GM23248 (cell line): Measurements from ENCODE around the gene CCDC92. TPM values are rescaled to one million over a fixed set of nuclear protein-coding genes. Genes with fewer than 3 reads are reported as not detected.
"Not testable (repeated sequence)": the region's sequence is repeated elsewhere in the genome, so short reads cannot be mapped to it uniquely, and the experiment has no call there.

Experiments
- DNase-seq: peaks from one replicate; pipeline ENCODE4 v3.0.0-alpha.2; 2015
- H2AFZ ChIP-seq: fragments of 200-600 bp; sonication (generic); 2 replicates; pipeline ENCODE4 v1.6.1; 2016; ENCODE audit warnings: antibody characterized with exemption
- H3F3A ChIP-seq: fragments of 200-600 bp; sonication (generic); 2 replicates; pipeline ENCODE4 v1.6.1; 2016; ENCODE audit warnings: mild to moderate bottlenecking, antibody characterized with exemption, mixed run types; ENCODE audit not compliant: insufficient read depth
- H3K27ac ChIP-seq: fragments of 200-600 bp; sonication (generic); 2 replicates; pipeline ENCODE4 v1.5.1; 2016; ENCODE audit warnings: mild to moderate bottlenecking
- H3K27me3 ChIP-seq: fragments of 200-600 bp; sonication (generic); replicated peaks from 2 replicates; pipeline ENCODE4 v1.6.1; 2016; ENCODE audit warnings: mild to moderate bottlenecking; ENCODE audit not compliant: insufficient read depth
- H3K36me3 ChIP-seq: fragments of 200-600 bp; sonication (generic); 2 replicates; pipeline ENCODE4 v1.6.1; 2016; ENCODE audit warnings: low read depth, mild to moderate bottlenecking
- H3K4me1 ChIP-seq: fragments of 200-600 bp; sonication (generic); 2 replicates; pipeline ENCODE4 v1.6.1; 2016; ENCODE audit warnings: mild to moderate bottlenecking; ENCODE audit not compliant: insufficient read depth
- H3K4me2 ChIP-seq: fragments of 200-600 bp; sonication (generic); one replicate; pipeline ENCODE4 v1.6.1; 2016; ENCODE audit warnings: mild to moderate bottlenecking; ENCODE audit not compliant: unreplicated experiment
- H3K4me3 ChIP-seq: fragments of 200-600 bp; sonication (generic); 2 replicates; pipeline ENCODE4 v1.5.1; 2016; ENCODE audit warnings: mild to moderate bottlenecking
- H3K79me2 ChIP-seq: fragments of 200-600 bp; sonication (generic); 2 replicates; pipeline ENCODE4 v1.6.1; 2016; ENCODE audit warnings: mild to moderate bottlenecking; ENCODE audit not compliant: insufficient read depth
- H3K9ac ChIP-seq: fragments of 200-600 bp; sonication (generic); 2 replicates; pipeline ENCODE4 v1.6.1; 2016; ENCODE audit warnings: mild to moderate bottlenecking
- H3K9me2 ChIP-seq: fragments of 200-600 bp; sonication (generic); 2 replicates; pipeline ENCODE4 v1.6.1; 2016; ENCODE audit warnings: mixed run types, mild to moderate bottlenecking, moderate library complexity; ENCODE audit not compliant: insufficient read depth
- H3K9me3 ChIP-seq: fragments of 200-600 bp; sonication (generic); one replicate; pipeline ENCODE4 v1.6.1; 2017; ENCODE audit warnings: low read depth
- H4K20me1 ChIP-seq: fragments of 200-600 bp; sonication (generic); 2 replicates; pipeline ENCODE4 v1.6.0; 2016; ENCODE audit not compliant: insufficient read depth
- EZH2 ChIP-seq: fragments of 200-600 bp; sonication (generic); IDR thresholded peaks from 2 replicates; pipeline ENCODE4 v1.6.1; 2018; ENCODE audit warnings: antibody characterized with exemption, mild to moderate bottlenecking; ENCODE audit not compliant: insufficient read depth, poor library complexity, severe bottlenecking
- EZH2phosphoT487 ChIP-seq: fragments of 200-600 bp; sonication (generic); IDR thresholded peaks from 2 replicates; pipeline ENCODE4 v1.6.1; 2018; ENCODE audit warnings: antibody characterized with exemption, moderate library complexity, mild to moderate bottlenecking, low read depth; ENCODE audit not compliant: insufficient read depth
- WGBS, 2 experiments: methylation state at CpG; one replicate each; pipeline ENCODE4 v1.1.6; 2015 to 2017; ENCODE audit warnings: low lambda C conversion rate in 2 of 2, low coverage in 1 of 2; ENCODE audit errors: missing lambda C conversion rate in 2 of 2; 5-methylcytosine and 5-hydroxymethylcytosine counted together
- in situ Hi-C: fragments of 300-500 bp; cut with MboI; formaldehyde crosslinking; loops from 2 replicates; pipeline ENCODE4 v1.15.0; 2020
- polyA plus RNA-seq: library from polyadenylated mRNA; unstranded; fragments of >200 nt; fragmentation: Nextera tagmentation; extraction: Ambion mirVana; gene quantifications from 2 replicates; pipeline ENCODE4 v1.2.1, GENCODE V29; 2016
- total RNA-seq: library from RNA; depleted of rRNA; stranded (reverse); fragments of >200 nt; shearing (Covaris generic); gene quantifications from 2 replicates; pipeline ENCODE4 v1.2.3, GENCODE V29; 2014

CCDC92 gene
- total and polyA plus RNA-seq, 2 experiments from 2014 or later = 20.3 to 49.5 TPM

DNA sequence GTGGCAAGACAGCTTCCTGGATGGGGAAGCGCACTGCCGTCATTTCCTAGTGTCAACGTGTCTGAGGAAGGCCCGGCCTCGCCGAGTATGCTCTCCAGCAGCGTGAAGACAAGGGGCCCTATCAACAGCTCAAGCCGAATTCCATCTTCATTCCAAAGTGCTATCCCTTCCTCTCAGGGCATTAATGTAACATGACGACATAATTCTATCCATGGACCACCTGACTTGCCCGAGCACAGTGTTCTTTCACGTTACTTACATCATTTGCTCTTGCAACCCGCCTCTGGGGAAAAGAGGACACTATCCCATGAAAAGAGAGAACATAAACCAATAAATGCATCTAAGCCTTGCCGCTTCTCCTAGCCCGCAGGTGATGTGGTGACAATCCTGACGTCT, 22.9 kb downstream of the CCDC92 start:
- 91 to 94% methylated on average over 15 of the region's 15 CpGs for WGBS, 2 experiments
- H3K9me3 ChIP-seq = no peaks in the 10 kb centered on the region

DNA sequence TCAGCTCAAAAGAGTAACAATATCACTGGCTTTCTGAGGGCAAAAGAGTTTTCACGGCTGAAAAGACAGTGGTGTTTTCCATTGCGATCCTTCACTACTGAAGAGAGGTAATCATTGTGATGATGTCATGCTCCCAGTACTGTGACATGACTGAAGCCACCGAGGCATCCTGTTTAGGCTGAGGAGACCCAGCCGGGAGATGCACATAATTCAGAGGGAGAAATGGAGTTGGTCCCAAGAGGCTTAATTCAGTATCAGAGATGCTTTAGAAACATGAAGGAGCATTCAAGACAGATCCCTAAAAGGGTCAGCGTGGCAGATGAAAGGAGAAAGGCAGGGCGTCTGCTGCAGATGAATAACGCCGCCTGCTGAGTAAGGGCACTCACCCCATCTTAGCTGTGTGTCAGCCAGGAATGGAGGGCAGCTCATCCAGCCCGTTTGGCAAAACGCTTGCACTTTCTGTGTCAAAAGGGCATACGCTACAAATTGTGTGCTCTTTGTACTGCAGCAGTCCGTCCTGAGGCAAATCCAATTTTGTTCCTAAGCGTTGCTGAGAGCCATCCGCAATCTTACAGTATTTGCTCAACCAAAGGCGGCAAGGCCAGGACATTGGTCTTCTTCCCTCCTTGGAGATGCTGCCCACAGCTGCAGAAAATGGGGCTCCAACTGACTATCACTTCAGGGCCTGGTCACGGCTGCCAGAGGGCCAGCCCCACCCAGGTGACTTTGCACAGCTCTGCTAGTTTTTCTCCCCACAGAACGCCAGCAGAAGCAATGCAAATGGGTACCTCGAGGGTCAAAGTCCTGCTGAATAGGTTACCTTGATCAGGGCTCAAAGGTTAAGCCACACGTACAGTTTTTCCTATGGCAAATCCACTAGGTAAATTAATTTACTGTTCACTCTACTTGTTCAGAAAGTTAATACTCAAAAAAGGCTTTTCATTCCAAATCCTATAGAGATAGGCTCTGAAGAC, 23.5 kb downstream of the CCDC92 start:
- no peaks in the 10 kb centered on the region for H3K9me3 ChIP-seq
- no peaks in the 10 kb centered on the region for H3K4me1 ChIP-seq
- no peak overlapping the region for H3K9ac ChIP-seq
- in situ Hi-C loops = no loop called here
- no peaks in the 10 kb centered on the region for H3F3A ChIP-seq
- no peak overlapping the region for H2AFZ ChIP-seq
- no peak overlapping the region for H3K4me3 ChIP-seq
- 80 to 82% methylated on average over 19 of the region's 19 CpGs for WGBS, 2 experiments
- H4K20me1 ChIP-seq = no peaks in the 10 kb centered on the region
- H3K4me2 ChIP-seq = no peak overlapping the region
- peaks cover 22% of the 10 kb centered on the region; the same call in 1 of the 2 replicates for H3K79me2 ChIP-seq
- H3K27me3 ChIP-seq = no peaks in the 10 kb centered on the region
- no peaks in the 10 kb centered on the region for H3K36me3 ChIP-seq
- no peaks in the 10 kb centered on the region for H3K9me2 ChIP-seq
- no peak overlapping the region for H3K27ac ChIP-seq
- no peak for TF ChIP-seq EZH2
- TF ChIP-seq EZH2phosphoT487 = no peak
- no peak for DNase-seq

More for the DNA sequence above, 22.9 kb downstream of the CCDC92 start:
- no peaks in the 10 kb centered on the region for H3K9me2 ChIP-seq
- no peak for DNase-seq
- H3F3A ChIP-seq = no peaks in the 10 kb centered on the region
- H3K4me2 ChIP-seq = no peak overlapping the region
- no peaks in the 10 kb centered on the region for H3K4me1 ChIP-seq
- no peak overlapping the region for H3K4me3 ChIP-seq
- no peak overlapping the region for H2AFZ ChIP-seq
- TF ChIP-seq EZH2phosphoT487 (no peak), EZH2 (no peak)
- H3K27me3 ChIP-seq = no peaks in the 10 kb centered on the region
- peaks cover 24% of the 10 kb centered on the region; the same call in 1 of the 2 replicates for H3K79me2 ChIP-seq
- no peaks in the 10 kb centered on the region for H4K20me1 ChIP-seq
- no peak overlapping the region for H3K9ac ChIP-seq
- in situ Hi-C loops = no loop called here
- H3K36me3 ChIP-seq = no peaks in the 10 kb centered on the region
- no peak overlapping the region for H3K27ac ChIP-seq

DNA sequence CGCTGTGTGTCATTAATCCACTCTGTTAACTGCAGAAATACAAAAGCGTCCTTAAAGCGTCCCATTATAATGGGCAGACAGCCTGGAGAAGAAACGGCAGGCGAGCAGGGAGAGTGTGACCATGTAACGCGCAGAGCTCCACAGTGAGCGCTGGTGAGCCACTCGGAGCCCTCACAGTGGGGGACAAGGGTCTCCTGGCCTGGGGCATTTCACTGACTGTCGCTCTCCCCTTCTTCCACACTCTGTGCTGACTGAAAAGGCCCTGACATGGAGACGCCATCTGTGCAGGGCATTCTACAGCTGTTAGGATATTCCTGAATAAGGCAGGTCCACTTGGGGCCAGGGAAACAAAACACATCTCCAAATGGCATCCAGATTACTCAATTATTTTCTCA, 24.2 kb downstream of the CCDC92 start:
- Histone ChIP-seq H3K9me3 (no peaks in the 10 kb centered on the region), H3K4me2 (no peak overlapping the region), H3K79me2 (peaks cover 22% of the 10 kb centered on the region; the same call in 1 of the 2 replicates), H3K36me3 (no peaks in the 10 kb centered on the region), H3K9ac (no peak overlapping the region), H2AFZ (no peak overlapping the region), H3K27me3 (no peaks in the 10 kb centered on the region), H3K4me3 (no peak overlapping the region), H3K27ac (no peak overlapping the region), H3K4me1 (no peaks in the 10 kb centered on the region), H3K9me2 (no peaks in the 10 kb centered on the region), H4K20me1 (no peaks in the 10 kb centered on the region), H3F3A (no peaks in the 10 kb centered on the region)
- 98% methylated on average over 11 of the region's 11 CpGs for WGBS, 2 experiments
- in situ Hi-C loops = no loop called here
- TF ChIP-seq EZH2phosphoT487 (no peak), EZH2 (no peak)
- DNase-seq = no peak

DNA sequence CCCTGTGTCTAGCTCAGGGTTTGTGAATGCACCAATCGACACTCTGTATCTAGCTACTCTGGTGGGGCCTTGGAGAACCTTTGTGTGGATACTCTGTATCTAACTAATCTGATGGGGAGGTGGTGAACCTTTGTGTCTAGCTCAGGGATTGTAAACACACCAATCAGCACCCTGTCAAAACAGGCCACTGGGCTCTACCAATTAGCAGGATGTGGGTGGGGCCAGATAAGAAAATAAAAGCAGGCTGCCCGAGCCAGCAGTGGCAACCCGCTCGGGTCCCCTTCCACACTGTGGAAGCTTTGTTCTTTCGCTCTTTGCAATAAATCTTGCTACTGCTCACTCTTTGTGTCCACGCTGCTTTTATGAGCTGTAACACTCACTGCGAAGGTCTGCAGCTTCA, 25.1 kb downstream of the CCDC92 start:
- H3F3A ChIP-seq, H3K9ac ChIP-seq, H2AFZ ChIP-seq, H3K4me2 ChIP-seq, in situ Hi-C loops, H3K4me3 ChIP-seq, H3K27ac ChIP-seq, H3K9me2 ChIP-seq, H3K36me3 ChIP-seq, H4K20me1 ChIP-seq, H3K4me1 ChIP-seq, DNase-seq, H3K9me3 ChIP-seq, H3K27me3 ChIP-seq: not testable (repeated sequence)
- H3K79me2 ChIP-seq = peaks cover 16% of the 10 kb centered on the region; the same call in 1 of the 2 replicates
- 93 to 98% methylated on average over 7 of the region's 7 CpGs for WGBS, 2 experiments

DNA sequence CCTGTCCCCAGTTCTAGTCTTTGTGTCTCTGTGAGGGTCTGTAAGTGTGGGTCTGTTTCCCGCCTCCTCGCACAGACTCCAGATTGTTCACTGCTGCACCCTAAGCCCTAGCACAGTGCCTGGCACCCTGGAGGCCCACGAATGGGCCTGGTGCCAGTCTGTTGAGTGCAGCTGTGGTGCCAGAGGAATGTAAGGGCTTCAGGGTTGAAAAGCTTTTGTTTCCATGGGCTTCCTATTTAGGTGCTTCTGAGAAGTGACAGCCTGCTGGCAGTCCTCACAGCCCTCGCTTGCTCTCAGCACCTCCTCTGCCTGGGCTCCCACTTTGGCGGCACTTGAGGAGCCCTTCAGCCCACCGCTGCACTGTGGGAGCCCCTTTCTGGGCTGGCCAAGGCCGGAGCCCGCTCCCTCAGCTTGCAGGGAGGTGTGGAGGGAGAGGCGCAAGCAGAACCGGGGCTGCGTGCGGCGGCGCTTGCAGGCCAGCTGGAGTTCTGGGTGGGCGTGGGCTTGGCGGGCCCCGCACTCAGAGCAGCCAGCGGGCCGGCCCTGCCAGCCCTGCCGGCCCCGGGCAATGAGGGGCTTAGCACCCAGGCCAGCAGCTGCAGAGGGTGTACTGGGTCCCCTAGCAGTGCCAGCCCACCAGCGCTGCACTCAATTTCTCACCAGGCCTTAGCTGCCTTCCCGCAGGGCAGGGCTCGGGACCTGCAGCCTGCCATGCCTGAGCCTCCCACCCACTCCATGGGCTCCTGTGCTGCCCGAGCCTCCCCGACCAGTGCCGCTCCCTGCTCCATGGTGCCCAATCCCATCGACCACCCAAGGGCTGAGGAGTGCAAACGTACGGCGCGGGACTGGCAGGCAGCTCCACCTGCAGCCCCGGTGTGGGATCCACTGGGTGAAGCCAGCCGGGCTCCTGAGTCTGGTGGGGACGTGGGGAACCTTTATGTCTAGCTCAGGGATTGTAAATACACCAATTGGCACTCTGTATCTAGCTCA, 25.8 kb downstream of the CCDC92 start:
- H2AFZ ChIP-seq, H3K27me3 ChIP-seq, H3K36me3 ChIP-seq, H3K4me3 ChIP-seq, H3K27ac ChIP-seq, H4K20me1 ChIP-seq, H3K9ac ChIP-seq, DNase-seq, in situ Hi-C loops, H3K4me1 ChIP-seq, H3K4me2 ChIP-seq, H3K9me3 ChIP-seq, H3K9me2 ChIP-seq: not testable (repeated sequence)
- peaks cover 11% of the 10 kb centered on the region for H3F3A ChIP-seq
- 91% methylated on average over 23 to 35 of the region's 35 CpGs for WGBS, 2 experiments
- 0 out of 2 replicates have a peak, but pooled peaks cover 12% of the 10 kb centered on the region for H3K79me2 ChIP-seq
